ENCODE measurements around the gene TEKT3.

Gene TEKT3

DNA sequence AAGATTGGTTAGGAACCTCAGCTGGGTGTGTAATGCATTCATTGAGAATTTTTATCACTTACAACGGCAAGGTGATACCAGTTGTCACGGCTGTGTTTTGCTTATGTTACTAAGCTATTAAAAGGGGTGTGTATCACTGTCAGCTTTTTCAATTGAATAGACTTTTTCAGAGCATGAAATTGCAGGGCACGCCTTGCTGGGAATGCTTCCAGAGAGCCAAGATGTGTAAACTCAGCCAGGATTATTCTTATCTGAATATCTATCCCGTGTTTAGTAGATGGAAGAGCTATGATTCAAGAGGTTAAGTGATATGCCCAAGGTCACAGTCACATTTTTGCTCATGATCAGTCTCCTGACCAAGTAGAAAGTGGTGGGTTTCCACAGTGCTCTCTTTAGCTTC lies 6.6 kb upstream of the TEKT3 start:
- DNase-seq, result no peak

DNA sequence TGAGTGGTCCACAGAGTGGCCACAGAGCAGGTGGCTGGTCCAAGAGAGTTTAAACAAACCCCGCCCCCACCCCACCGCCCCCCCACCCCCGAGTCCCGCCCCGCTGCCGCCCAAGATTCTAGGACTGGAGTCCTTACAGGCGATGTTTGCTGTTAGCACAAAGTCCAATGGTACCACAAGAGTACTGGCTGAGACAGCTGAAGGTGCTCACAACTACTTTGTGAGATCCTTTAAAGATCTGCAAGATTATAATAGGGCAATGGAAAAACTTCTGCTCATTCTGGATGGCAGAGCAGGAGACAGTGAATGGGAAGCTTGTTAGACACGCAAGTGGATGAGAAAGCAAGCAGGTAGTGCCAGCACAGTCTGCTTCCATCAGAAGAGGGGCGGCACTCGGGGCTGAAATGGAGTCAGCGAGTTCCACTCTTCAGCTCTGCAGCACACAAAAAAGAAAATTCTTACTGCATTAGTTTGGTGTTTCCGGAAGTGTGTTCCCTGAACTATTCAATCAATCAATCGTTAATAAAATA lies 4.7 kb upstream of the TEKT3 start:
- DNase-seq, result no peak

DNA sequence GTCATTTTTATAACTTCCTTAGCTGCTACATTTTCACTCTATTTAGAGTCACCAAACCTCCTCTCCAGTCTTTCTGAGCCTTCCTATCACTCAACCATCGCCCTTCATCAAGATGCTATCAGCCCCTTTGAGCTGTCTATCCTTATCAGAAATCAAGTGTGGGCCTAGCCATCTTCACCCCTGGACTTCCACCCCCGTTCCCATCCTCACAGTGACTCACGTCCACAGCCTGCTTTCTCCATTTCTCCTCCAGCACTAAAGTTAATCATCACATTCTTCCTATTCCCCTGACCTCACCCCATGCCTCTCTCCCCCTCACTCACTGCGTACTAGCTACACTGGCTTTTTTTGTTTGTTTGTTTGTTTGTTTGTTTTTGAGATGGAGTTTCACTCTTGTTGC lies 2.4 kb upstream of the TEKT3 start:
- no peak for DNase-seq

DNA sequence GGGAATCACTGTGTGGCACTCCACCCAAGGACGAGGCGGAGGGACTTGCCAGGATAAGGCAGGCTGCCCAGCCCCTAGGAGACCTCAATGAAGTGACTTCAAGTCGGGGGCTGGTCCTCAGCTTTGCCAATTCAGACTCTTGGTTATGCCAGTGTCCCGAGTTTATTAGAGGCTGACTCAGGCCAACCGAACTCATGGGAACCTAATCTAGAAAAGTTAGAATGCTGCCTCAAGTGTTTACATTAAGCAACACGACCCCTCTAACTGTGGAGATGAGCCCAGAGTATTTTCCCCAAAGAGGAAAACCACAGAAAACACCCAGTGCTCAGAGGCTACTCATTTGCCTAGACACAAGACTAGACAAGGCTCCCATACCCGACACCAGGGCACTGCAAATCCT lies 1.1 kb upstream of the TEKT3 start:
- no peak for DNase-seq

DNA sequence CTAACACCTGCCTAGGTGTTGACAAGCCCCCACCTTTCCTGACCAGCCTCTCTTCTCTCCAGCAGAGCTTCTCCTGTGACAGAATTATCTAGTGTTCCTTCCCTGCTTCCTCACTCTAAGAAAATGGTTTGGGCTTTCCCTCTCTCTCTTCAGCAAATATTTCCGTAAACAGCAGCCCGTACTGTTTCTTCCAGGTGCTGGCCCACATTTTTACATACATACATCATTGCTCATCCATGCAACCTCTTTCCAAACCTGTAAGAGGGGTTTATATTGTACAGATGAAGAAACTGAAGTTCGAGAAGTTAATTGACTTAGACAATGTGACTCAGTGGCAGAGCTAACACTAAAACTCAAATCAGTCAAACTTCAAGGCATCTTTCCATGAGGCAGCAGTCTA lies 569 bp upstream of the TEKT3 start:
- no peak for DNase-seq

DNA sequence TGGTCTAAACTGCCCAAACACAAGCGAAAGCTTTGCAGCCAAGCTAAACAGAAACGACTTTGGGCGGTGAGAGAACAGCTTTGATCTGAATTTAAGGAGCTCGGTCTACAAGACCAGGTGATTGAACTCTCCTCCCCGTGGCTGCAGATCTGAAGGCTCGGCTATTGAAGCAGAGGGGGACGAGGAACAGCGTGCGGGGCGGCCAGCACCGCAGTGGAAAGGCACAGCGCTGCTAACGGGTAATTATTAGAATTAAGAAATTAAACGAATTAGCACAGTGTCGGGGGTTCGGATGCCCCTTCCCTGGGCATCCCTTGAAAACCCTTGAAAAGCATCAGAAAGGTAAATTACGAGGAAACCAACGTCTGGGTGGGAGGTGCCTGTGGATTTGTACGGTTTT lies 431 bp downstream of the TEKT3 start:
- DNase-seq, result no peak

DNA sequence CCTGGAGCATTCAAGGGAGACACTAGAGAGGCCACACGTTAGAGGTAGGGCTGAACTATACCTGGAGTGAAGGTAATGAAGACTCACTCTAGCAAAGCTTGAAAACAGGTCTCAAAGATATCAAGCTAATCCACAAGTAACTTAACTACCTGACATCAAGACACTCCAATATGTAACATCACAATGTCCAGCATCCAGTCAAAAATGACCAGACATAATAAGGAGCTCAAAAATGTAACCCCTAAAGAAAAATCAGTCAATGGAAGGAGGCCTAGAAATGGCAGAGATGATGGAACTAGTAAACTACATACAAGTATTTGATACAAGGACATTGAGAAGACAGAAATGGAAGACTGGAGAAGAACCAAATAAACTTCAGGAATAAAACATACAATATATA lies 6.0 kb downstream of the TEKT3 start:
- DNase-seq, result no peak

DNA sequence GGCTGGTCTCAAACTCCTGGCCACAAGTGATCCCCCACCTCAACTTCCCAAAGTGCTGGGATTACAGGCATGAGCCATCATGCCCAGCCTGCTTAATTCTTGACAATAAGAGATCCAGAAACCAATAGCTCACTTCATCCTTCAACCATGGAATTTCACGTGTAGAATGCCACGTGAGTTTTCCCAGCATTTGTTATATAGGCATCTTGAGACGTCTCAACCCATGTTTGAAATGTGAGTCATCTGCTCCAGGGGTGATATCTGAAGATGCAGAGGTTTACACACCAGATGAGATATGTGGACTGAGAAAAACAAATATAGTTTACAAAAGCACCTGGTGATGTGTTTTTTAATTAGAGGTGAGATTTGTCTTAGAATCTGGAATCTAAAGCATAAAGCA lies 7.1 kb downstream of the TEKT3 start:
- DNase-seq, result no peak

DNA sequence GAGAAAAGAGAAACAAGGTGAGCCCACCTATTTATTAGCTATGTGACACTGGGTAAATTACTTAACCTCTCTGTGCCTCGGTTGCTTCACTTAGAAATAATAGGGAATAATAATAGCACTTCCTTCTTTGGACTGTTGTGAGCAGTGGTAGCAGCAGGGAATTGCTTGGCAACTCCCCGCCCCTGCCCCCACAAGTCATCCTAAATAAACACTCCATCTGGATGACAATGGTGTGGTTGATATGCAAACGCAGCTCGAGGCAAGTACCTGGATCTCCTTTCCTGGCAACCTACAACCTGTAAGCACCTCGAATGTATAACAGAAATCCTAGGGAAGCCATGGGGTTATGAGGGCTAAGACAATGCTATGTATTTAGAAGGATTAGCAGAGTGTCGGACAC lies 9.1 kb downstream of the TEKT3 start:
- no peak for DNase-seq

DNA sequence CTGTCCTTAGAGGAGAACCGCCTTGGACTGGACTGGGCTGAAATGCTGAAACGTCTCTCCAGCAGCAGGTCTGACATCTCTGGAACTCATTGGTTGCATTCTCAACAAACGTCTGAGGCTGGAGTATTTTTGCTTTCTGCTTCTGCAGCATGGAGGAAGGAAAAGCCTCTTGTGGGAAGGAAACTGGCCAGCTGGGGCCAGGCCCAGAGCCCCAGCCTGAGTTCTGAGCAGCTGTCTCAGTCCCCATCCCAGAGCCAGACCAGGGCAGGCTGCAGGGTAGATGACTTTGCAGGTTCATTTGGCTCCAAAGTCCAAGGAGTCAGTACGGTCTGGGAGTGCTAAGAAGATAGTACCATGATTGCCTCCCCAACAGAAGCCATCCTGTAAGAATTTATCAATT lies 18.3 kb downstream of the TEKT3 start:
- DNase-seq, result no peak

DNA sequence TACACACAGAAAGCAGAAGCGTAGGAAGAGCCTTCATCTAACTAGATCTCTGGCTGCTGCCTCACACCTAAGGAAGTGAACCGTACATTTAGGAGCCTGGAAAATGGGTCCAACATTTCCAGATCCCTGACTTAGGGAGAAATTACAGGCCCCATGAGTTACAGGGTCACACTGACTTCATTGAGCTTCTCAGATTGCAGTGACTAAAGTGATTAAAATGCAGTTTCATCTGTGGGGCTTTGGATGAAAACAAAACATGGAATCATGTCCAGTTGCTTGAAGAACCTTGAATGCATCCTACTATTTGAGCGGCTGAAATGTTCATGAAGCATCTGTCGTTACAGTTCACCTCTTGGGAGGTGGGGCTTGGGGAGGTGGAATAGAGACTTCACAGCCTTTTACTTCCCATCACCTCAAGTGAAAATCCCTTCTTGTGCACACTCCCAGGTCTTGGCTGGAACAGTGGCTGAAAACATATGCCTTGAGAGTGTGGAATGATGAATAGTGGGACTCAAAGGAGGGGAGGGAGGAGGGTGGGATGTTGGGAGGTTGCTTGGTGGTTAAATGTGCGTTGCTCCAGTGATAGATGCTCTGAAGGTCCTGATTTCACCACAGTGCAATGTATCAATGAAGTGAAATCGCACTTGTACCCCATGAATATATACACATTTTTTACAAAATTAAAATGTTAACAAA lies 19.7 kb downstream of the TEKT3 start:
- DNase-seq, result no peak

DNA sequence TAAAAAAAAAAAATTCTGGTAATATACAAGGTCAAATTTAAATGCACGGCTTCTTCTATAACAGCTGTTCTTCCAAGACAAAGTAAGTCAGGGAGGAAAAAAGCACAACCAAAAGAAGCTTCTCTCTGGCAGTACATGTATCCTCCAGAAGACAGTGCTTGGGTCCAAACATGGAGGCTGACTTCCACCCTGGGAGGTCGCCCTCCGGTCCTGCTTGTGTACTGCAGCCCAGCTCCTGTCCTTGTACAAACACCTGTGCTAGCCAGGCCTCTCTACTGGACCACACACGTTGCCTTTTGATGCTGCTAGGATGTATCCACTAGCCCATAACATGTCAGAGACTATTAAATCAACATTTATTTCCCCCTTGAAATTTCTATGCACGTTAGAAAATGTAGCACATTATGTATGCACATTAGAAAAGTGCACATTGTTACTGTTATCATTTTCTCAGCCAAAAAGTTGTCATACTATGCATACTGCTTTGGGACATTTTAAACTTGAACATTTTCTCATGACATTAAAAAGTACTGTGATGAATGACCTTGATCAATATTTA lies 21.9 kb downstream of the TEKT3 start:
- DNase-seq, result no peak

DNA sequence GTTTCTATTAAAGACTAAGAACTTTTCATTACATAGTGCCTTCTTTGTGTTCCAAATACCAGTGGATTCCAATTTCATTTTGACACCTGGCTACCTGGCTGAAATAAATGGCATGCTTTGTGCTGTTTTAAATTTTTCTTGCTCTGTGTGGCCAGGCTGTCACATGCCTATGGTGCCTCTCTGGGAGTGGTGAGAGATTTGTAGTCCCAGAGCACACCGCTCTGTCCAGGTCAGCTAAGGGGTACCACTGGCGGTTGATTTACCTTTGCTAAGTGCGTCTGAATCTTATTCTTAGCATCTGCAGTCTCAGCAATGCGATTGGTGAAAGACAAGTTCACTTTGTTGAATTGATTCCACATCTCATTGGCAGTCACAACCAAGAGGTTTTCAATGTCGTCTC lies 29.4 kb downstream of the TEKT3 start:
- no peak for DNase-seq

DNA sequence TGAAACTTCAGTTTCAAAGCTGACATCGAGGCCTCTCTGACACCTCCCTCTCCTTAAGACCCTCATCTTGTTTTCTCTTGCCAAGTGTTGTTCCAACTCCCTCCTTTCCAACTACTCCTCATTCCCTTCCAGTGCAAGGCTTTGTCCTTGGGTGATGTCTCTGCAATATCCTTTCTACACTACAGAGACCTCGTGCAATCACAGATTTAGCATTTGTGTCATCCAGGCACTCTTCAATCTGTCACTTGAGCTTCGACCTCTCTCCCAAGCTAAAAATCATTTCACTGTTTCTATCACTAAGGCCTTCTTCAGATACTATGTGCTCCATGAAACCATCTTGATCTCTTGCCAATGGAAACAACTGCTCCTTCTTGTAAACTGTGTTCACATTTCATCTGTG lies 31.6 kb downstream of the TEKT3 start:
- DNase-seq, result no peak

DNA sequence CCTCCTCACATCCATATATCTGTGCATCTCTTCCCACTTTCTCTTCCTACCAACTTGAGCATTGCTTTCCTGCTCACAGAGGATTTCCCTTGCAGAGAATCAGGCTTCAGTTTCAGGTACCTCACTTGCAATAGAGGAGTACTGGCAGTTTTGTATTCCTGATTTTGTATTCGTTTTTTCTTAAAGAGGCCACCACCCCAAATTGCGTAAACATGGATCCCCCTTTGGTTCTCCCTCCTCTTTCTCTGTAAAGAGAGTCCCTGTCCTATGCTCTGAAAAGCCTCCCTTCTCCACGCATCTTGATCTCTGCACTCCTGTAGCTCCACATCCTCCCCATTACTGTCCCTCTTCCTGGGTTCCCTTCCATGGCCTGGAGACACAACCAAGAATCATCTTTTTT lies 32.2 kb downstream of the TEKT3 start:
- DNase-seq, result no peak

DNA sequence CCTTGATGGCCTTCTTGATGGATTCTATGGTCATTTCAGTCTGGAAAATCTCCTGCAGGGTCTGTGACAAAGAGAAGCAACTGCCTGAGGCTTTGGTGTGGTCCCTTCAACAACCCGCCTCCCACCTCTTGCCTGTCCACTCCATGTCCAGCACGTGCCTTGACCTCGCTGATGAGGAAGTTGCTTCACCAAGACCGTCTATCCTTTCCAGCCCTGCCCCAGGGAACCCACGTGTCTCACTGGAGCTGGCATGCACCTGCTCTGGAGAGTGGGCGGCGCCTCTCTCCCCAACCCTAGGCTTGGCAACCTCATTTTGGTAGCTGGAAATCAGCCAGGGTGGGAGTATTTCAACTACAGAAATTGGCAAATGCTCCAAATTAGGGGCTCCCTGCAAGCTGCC lies 32.6 kb downstream of the TEKT3 start:
- no peak for DNase-seq

DNA sequence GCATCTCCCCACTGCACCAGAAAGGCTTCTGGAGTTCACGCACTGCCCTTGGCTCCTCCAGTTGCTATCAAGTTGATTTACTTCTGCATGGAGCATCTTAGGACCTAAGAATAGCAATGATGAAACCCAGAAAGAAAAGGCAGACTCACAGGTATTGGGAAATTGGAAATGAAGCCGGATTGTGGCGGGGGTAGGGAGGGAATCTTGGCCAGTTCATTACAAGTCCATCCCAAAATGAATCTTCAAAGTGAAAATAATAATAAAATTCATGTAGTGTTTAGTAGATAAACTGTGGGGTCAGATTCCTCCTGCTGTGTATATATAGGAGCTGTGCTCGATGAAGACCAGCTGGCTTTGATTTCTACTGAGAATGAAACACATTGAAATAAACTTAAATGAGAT lies 33.7 kb downstream of the TEKT3 start:
- no peak for DNase-seq

DNA sequence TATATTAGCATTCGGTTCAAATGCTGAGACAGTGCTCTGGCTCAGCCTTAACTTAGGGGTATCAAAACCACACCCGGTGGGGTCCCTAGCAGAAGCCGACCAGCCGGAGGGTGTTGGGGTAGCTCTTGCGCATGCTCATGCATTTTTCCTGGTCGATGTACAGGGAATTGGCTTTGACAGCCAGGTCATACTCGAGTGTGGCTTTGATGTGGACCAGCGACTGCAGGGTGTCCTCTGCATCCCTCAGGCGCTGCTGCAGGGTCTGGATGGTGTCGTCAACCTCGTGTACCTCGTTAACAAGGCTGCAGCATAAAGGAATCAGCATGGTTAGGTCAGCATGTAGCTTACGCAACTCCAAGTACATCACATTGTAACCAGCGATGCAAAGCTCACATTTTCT lies 37.5 kb downstream of the TEKT3 start:
- no peak for DNase-seq

DNA sequence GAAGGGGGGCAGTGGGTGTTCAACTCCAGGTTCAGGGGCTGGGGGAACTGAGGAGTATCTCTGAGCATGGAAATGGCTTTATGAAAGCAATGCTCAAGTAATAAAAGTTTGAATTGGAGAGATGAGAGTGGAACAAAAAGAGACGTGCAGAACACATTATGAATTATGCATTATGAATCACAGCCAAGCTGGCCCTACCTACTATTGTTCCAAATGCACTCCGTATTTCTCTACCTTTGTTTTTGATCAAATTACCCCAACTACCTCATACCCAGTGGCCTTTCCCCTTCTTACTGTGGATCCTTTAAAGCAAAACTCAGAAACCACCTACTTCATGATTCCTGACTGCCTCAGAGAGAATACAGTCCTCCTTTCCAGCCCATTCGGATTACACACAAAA lies 38.1 kb downstream of the TEKT3 start:
- no peak for DNase-seq

DNA sequence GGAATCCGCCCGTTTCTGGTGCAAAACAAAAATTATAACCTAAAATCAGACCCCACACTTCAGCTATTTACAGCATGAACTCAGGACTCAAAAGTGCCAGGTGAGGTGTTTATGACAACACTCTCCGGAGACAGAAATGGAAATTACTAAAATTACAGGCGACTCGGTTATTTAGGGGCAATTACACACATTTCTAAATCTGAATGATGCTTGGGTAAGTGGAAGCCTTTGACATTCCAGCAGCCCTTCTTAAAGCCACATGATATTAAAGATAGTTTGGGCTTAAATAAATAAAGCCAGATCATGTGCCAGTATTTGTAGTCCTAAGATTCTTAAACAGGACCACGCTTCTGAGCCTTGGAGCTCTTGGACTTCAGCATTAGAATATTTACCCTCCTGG lies 39.6 kb downstream of the TEKT3 start:
- DNase-seq, result no peak

DNA sequence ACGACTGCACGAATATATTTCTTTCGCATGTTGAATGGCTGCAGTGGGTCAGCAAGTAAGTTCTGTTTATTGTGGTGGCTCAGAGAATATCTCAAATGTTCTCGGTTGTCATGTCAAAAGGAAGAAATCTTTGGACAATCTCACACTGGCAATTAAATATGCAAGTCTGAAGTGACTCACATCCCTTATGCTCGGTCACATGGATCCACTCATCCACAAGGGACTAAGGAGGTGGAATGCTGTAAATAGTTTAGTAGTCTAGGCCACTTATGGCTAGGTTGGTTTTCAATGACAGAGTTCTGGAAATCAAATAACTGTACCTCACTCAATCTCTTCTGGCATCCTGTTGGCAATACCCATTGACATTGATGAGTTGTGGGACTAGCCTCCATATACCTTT lies 43.2 kb downstream of the TEKT3 start:
- no peak for DNase-seq

DNA sequence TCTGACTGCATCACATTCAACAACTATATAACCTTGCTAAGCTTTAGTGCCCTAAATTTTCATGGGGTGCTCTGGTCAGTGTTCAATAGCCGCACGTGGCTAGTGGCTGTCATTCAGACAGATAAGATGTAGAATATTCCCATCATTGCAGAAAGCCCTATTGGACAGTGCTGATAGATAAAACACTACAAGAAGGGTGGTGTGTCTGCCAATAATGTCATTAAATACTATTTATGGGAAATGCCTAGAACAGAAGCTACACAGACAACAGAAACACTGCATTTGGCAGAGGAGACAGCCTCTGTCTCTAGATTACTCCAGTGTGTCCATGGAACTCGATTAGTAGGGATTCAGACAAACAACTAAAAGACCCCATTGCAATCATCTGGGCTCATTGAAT lies 47.8 kb downstream of the TEKT3 start:
- DNase-seq, result no peak

DNA sequence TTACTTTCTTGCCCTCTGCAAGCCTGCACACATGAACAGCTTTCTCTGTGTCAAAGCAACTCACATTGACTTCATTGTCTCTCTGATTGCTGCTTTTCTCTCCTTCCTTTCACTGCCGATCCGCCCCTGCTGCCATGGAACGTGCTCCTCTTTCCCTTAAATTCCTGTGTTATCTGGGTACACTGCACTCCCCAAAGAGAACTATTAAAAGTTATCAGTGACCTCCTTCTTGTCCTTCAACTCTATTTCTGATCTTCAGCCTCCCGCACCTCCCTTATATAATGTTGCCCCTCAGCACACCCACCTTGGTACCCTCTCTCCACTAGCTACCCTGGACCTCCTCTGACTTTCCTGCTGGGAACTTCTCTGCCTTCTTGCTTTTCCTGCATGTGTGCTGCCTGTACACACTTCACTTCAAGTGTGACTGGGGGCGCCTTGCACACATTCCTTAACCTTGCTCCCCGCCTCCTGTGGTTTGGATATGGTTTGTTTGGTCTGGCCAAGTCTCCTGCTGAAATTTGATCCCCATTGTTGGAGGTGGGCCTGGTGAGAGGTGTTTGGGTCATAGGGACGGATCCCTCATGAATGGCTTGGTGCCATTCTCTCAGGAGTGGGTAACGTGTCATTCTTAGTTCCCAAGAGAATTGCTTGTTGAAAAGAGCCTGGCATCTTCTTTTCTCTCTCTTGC lies 49.6 kb downstream of the TEKT3 start:
- DNase-seq, result no peak

DNA sequence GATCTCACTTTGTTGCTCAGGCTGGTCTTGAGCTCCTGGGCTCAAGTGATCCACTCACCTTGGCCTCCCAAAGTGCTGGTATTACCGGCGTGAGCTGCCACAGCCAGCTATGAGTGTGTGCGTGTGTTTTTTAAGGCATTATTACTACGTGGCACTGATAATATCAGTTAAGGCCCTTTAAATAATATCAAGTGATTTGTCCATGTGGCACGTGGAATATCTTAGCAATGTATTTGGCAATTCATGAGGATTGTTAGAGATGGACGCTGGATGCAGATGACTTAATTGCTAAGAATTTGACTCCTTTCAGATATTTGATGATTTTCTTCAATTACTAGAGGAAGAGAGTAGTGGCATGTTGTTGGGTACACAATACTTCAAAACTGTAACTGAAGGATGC lies 50.8 kb downstream of the TEKT3 start:
- no peak for DNase-seq

Measured in NCI-H1694 treated with DMSO at 0.1 percent for 48 hours (cell line).